SK-N-SH (cell line): ENCODE measurements around the gene YOD1. TPM values are rescaled to one million over a fixed set of nuclear protein-coding genes. Genes with fewer than 3 reads are reported as not detected.
A peak's percentile ranks its signal among the peaks of the same experiment; 100 is the strongest.

ENCODE experiments used
- CTCF ChIA-PET: fragments of 300-600, 350-600 bp; formaldehyde crosslinking; extraction: SDS; loops from one replicate; lab custom pipeline; 2021; lab: Yijun Ruan, JAX
- POLR2A ChIA-PET: fragments of 350-600 bp; sonication (Branson Sonifier 250); formaldehyde crosslinking; extraction: SDS; loops from one replicate; lab custom pipeline; 2020; ENCODE audit warnings: antibody characterized with exemption, inconsistent platforms; lab: Yijun Ruan, JAX
- DNase-seq: peaks from one replicate; pipeline ENCODE4 v3.0.0; 2012
- H2AFZ ChIP-seq: fragments of 200-600 bp; sonication (generic); 2 replicates; pipeline ENCODE4 v1.8.1; 2016; ENCODE audit warnings: antibody characterized with exemption, mild to moderate bottlenecking, low read depth
- H3F3A ChIP-seq: fragments of 200-600 bp; sonication (generic); replicated peaks from 2 replicates; pipeline ENCODE3; 2016; ENCODE audit warnings: antibody characterized with exemption, mild to moderate bottlenecking; ENCODE audit not compliant: insufficient read depth
- H3K27ac ChIP-seq, 2 experiments: fragments of 200-500 bp in 1 of 2; fragments of 200-600 bp in 1 of 2; sonication (Bioruptor generic) in 1 of 2; sonication (generic), shearing (Covaris generic) in 1 of 2; 2 replicates each; pipeline versions ENCODE4 v1.5.1 to v1.6.1; 2014 to 2016; ENCODE audit warnings: low read depth in 2 of 2, inconsistent platforms in 1 of 2, low read length in 1 of 2, mild to moderate bottlenecking in 1 of 2, mixed read lengths in 1 of 2
- H3K27me3 ChIP-seq: fragments of 200-600 bp; sonication (generic), shearing (Covaris generic); 2 replicates; pipeline ENCODE4 v1.6.1; 2016; ENCODE audit warnings: mixed run types; ENCODE audit not compliant: insufficient read depth
- H3K36me3 ChIP-seq, 2 experiments: fragments of 200-500 bp in 1 of 2; fragments of 200-600 bp in 1 of 2; sonication (Bioruptor generic) in 1 of 2; sonication (generic) in 1 of 2; replicated peaks in 1 of 2; 2 replicates each; pipeline versions ENCODE3 to v1.5.1; 2014 to 2016; ENCODE audit warnings: low read length in 1 of 2, mild to moderate bottlenecking in 1 of 2; ENCODE audit not compliant: insufficient read depth in 2 of 2, control insufficient read depth in 1 of 2
- H3K4me1 ChIP-seq, 2 experiments: fragments of 200-500 bp in 1 of 2; fragments of 200-600 bp in 1 of 2; sonication (Bioruptor generic) in 1 of 2; sonication (generic), shearing (Covaris generic) in 1 of 2; 2 replicates each; pipeline versions ENCODE4 v1.5.1 to v1.6.1; 2014 to 2016; ENCODE audit warnings: low read depth in 1 of 2, low read length in 1 of 2, mixed run types in 1 of 2; ENCODE audit not compliant: insufficient read depth in 2 of 2, control insufficient read depth in 1 of 2
- H3K4me2 ChIP-seq: fragments of 200-600 bp; sonication (generic), shearing (Covaris generic); 2 replicates; pipeline ENCODE4 v1.6.1; 2017; ENCODE audit warnings: mixed run types
- H3K4me3 ChIP-seq, 2 experiments: fragments of 200-500 bp in 1 of 2; fragments of 200-600 bp in 1 of 2; sonication (Bioruptor generic) in 1 of 2; sonication (generic), shearing (Covaris generic) in 1 of 2; 2 replicates each; pipeline versions ENCODE4 v1.5.1 to v1.8.1; 2014 to 2016; ENCODE audit warnings: low read depth in 2 of 2, inconsistent platforms in 1 of 2, low read length in 1 of 2, mild to moderate bottlenecking in 1 of 2, mixed read lengths in 1 of 2, moderate library complexity in 1 of 2
- H3K79me2 ChIP-seq: fragments of 200-600 bp; sonication (generic); 2 replicates; pipeline ENCODE4 v1.8.1; 2017; ENCODE audit warnings: mild to moderate bottlenecking; ENCODE audit not compliant: insufficient read depth
- H3K9ac ChIP-seq: fragments of 200-600 bp; sonication (generic); 2 replicates; pipeline ENCODE4 v1.6.1; 2017; ENCODE audit warnings: mixed run types
- H3K9me2 ChIP-seq: fragments of 200-600 bp; sonication (generic); 2 replicates; pipeline ENCODE4 v1.6.1; 2017; ENCODE audit warnings: mixed run types
- H3K9me3 ChIP-seq: fragments of 200-600 bp; sonication (generic); 2 replicates; pipeline ENCODE4 v1.6.1; 2017; ENCODE audit warnings: mixed run types, mild to moderate bottlenecking, moderate library complexity
- H4K20me1 ChIP-seq: fragments of 200-600 bp; sonication (generic); 2 replicates; pipeline ENCODE4 v1.6.1; 2017; ENCODE audit warnings: mild to moderate bottlenecking, mixed run types; ENCODE audit not compliant: insufficient read depth
- ELF1 ChIP-seq: IDR thresholded peaks from 2 replicates; pipeline ENCODE4 v1.4.0; 2012
- EP300 ChIP-seq, 2 experiments: IDR thresholded peaks; 2 replicates each; pipeline versions ENCODE4 v1.4.0 to v1.6.1; 2012; ENCODE audit warnings: borderline replicate concordance in 1 of 2, low read depth in 1 of 2, low read length in 1 of 2
- EZH2phosphoT487 ChIP-seq: fragments of 200-600 bp; sonication (generic); IDR thresholded peaks from 2 replicates; pipeline ENCODE4 v1.6.1; 2017; ENCODE audit warnings: low read depth, mixed run types, mild to moderate bottlenecking, antibody characterized with exemption, moderate library complexity, borderline replicate concordance
- MEF2A ChIP-seq: IDR thresholded peaks from 2 replicates; pipeline ENCODE4 v1.4.0; 2012; ENCODE audit warnings: low read depth, borderline replicate concordance
- RFX5 ChIP-seq: IDR thresholded peaks from 2 replicates; pipeline ENCODE4 v1.6.1; 2012; ENCODE audit warnings: mild to moderate bottlenecking, improper control_type of control experiment, low read length
- RXRA ChIP-seq: IDR thresholded peaks from 2 replicates; pipeline ENCODE4 v1.4.0; 2012; ENCODE audit warnings: low read depth, mild to moderate bottlenecking, borderline replicate concordance
- SMC3 ChIP-seq: IDR thresholded peaks from 2 replicates; pipeline ENCODE4 v1.6.1; 2012; ENCODE audit warnings: low read depth, low read length, improper control_type of control experiment
- TAF1 ChIP-seq: IDR thresholded peaks from 2 replicates; pipeline ENCODE4 v1.6.1; 2012; ENCODE audit warnings: low read depth, mild to moderate bottlenecking, low read length, moderate library complexity, borderline replicate concordance
- TEAD4 ChIP-seq: IDR thresholded peaks from 2 replicates; pipeline ENCODE4 v1.4.0; 2012; ENCODE audit warnings: mild to moderate bottlenecking, borderline replicate concordance; ENCODE audit not compliant: insufficient read depth
- WGBS: methylation state at CpG from one replicate; pipeline ENCODE4 v1.1.6; 2017; ENCODE audit warnings: low lambda C conversion rate; 5-methylcytosine and 5-hydroxymethylcytosine counted together
- polyA plus RNA-seq, 3 experiments: library from polyadenylated mRNA; depleted of rRNA; stranded (reverse); fragments of >200 nt; gene quantifications; 2 replicates each; pipeline ENCODE4 v1.2.3, GENCODE V29; 2012
- TF ChIP-seq, protein P1 (sequence below): IDR thresholded peaks from 2 replicates; pipeline ENCODE4 v1.4.0; 2012; ENCODE audit warnings: low read depth, borderline replicate concordance
- TF ChIP-seq, protein P2 (sequence below): fragments of 150-350 bp; IDR thresholded peaks from 2 replicates; pipeline ENCODE4 v1.6.1; 2016; ENCODE audit warnings: mild to moderate bottlenecking, low read depth, low read length
- TF ChIP-seq, protein P3 (sequence below): IDR thresholded peaks from 2 replicates; pipeline ENCODE4 v1.4.0; 2012; ENCODE audit warnings: low read depth, borderline replicate concordance
- TF ChIP-seq, protein P4 (sequence below): IDR thresholded peaks from 2 replicates; pipeline ENCODE4 v1.4.0; 2012; ENCODE audit warnings: low read depth

The YOD1 gene
- polyA plus RNA-seq, 1 of the 3 experiments (the other 2 are of a cell fraction): 0.79 TPM

DNA sequence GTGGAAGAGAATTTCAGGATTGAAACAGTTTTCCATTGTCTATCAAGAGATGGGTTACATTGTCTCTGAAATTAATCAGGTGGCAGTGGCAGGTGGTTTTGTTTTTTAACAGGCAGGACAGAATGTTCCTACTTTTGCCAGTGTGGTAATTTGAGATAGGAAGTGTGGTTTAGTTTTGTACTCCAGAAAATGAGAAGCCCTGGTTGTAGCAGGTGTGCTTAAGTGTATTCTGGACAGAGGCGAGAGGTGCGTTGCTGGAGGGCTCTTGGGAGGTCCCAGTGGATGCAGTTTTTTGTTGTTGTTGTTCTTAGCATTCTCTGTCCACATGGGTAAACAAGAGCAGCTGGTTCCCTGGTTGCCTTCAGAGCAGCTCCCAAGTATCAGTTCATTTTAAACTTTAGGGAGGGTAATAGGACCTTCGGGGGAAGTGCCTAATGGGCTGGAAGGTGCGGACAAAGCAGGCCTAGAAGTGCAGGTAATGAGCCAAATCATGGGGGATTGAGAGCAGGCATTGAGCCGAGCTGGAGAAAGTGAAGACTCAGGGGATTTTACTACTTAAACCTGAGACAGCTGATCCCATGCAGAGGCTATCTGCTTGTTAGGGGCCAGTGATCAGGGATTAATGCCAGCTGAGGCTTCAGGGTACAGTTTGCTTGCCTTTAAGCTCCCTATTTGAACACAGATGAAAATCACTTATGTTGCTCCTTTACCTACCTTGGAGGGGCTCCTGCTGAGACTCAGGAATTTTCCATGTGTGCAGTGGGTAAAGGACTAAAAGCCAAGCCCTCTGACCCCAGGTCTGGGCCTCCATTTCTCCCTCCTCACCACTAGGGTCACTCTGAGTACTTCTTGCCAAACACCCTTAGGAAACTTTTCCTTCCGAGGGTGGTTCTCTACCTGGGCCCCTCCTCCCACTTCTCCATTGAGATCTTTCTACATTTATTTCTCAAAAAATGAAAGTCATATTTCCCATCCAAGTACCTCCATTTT, 8.2 kb upstream of the YOD1 start:
- peaks cover 0 to 7% of the 10 kb centered on the region in 2 experiments for H3K36me3 ChIP-seq
- TF ChIP-seq MEF2A (no peak), TEAD4 (no peak), EZH2phosphoT487 (no peak), EP300 (IDR thresholded peaks at IDR 0.05; ENCODE audit: borderline replicate concordance in 1 of 2, low read depth in 1 of 2, low read length in 1 of 2) (no peak), RFX5 (no peak), TAF1 (no peak), SMC3 (no peak), RXRA (no peak), ELF1 (no peak)
- TF ChIP-seq, protein P1, sequence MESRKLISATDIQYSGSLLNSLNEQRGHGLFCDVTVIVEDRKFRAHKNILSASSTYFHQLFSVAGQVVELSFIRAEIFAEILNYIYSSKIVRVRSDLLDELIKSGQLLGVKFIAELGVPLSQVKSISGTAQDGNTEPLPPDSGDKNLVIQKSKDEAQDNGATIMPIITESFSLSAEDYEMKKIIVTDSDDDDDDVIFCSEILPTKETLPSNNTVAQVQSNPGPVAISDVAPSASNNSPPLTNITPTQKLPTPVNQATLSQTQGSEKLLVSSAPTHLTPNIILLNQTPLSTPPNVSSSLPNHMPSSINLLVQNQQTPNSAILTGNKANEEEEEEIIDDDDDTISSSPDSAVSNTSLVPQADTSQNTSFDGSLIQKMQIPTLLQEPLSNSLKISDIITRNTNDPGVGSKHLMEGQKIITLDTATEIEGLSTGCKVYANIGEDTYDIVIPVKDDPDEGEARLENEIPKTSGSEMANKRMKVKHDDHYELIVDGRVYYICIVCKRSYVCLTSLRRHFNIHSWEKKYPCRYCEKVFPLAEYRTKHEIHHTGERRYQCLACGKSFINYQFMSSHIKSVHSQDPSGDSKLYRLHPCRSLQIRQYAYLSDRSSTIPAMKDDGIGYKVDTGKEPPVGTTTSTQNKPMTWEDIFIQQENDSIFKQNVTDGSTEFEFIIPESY: no peak
- TF ChIP-seq, protein P2, sequence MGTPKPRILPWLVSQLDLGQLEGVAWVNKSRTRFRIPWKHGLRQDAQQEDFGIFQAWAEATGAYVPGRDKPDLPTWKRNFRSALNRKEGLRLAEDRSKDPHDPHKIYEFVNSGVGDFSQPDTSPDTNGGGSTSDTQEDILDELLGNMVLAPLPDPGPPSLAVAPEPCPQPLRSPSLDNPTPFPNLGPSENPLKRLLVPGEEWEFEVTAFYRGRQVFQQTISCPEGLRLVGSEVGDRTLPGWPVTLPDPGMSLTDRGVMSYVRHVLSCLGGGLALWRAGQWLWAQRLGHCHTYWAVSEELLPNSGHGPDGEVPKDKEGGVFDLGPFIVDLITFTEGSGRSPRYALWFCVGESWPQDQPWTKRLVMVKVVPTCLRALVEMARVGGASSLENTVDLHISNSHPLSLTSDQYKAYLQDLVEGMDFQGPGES: no peak
- TF ChIP-seq, protein P3, sequence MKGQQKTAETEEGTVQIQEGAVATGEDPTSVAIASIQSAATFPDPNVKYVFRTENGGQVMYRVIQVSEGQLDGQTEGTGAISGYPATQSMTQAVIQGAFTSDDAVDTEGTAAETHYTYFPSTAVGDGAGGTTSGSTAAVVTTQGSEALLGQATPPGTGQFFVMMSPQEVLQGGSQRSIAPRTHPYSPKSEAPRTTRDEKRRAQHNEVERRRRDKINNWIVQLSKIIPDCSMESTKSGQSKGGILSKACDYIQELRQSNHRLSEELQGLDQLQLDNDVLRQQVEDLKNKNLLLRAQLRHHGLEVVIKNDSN: no peak
- TF ChIP-seq, protein P4, sequence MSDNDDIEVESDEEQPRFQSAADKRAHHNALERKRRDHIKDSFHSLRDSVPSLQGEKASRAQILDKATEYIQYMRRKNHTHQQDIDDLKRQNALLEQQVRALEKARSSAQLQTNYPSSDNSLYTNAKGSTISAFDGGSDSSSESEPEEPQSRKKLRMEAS: no peak
- WGBS: 85% methylated on average over 6 of the region's 6 CpGs

More for the DNA sequence above, 8.2 kb upstream of the YOD1 start:
- Histone ChIP-seq H4K20me1 (no peaks in the 10 kb centered on the region), H2AFZ (no peak overlapping the region), H3K27ac (no peak overlapping the region), H3K9me2 (no peaks in the 10 kb centered on the region), H3K9ac (no peak overlapping the region), H3K4me2 (no peak overlapping the region), H3K4me3 (no peak overlapping the region), H3K79me2 (no peaks in the 10 kb centered on the region), H3K4me1 (no peaks in the 10 kb centered on the region), H3K9me3 (no peaks in the 10 kb centered on the region), H3F3A (peaks cover 5% of the 10 kb centered on the region), H3K27me3 (no peaks in the 10 kb centered on the region)
- CTCF ChIA-PET: interaction anchor here (0.7 to 1.1 kb wide), 3 partner anchors 9 to 12 kb away, joined by 3 to 5 read pairs (median 3); no protein-coding TSS in a partner anchor
- peak; percentile 8 for DNase-seq
- POLR2A ChIA-PET: no interaction called here
